ENCODE data around the gene OLFM2. TPM values are rescaled to one million over a fixed set of nuclear protein-coding genes. Genes with fewer than 3 reads are reported as not detected.

Gene OLFM2
- total RNA-seq, 1 experiment from 2014 or later, result 3.4 TPM

DNA sequence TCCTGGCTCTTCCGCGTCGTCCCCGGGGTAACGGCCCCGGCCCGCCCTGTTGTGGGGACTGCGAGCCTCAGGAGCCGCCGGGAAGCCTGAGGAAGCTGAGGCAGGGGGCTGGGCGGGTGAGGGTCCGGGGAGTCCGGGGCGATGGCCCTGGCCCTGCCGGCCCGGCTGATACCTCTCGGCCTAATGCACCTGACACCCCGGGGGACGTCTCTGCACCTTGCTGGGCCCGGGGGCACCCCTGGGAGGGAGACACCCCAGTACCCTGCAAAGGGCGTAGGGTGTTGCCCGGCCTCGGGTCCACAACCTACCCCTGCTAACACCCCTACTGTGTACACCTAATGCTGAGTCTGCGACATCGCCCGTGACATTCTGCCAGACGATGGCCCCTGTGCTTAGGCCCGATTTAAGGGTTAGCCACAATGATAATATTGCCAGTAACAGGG lies 100.8 kb downstream of the OLFM2 start:
- TF ChIP-seq EZH2 (IDR thresholded peaks at IDR 0.05; ENCODE audit: low read depth), result no peak
- TF ChIP-seq CTCF (conservative IDR thresholded peaks at IDR 0.05), result no peak
- no peak overlapping the region for H3K27ac ChIP-seq
- H3F3A ChIP-seq (ENCODE audit: insufficient read depth, low read depth), result peaks cover 13% of the 10 kb centered on the region
- peaks cover 14% of the 10 kb centered on the region for H3K79me2 ChIP-seq (ENCODE audit: low read depth)
- peaks cover 10% of the 10 kb centered on the region for H3K4me1 ChIP-seq (replicated peaks; ENCODE audit: insufficient read depth)
- no TSS peak for BruUV-seq (replicated peaks)
- H3K27me3 ChIP-seq (ENCODE audit: insufficient read depth, low read depth), result no peaks in the 10 kb centered on the region
- no peaks in the 10 kb centered on the region; the same call in 1 of the 2 replicates for H3K36me3 ChIP-seq (ENCODE audit: low read depth)
- H2AFZ ChIP-seq, result peak overlapping the region; percentile 80
- no peaks in the 10 kb centered on the region for H3K9me2 ChIP-seq (ENCODE audit: insufficient read depth)
- peak overlapping the region; percentile 96 for H3K4me3 ChIP-seq
- peak overlapping the region; percentile 96 for H3K4me2 ChIP-seq
- no peak for DNase-seq
- no peaks in the 10 kb centered on the region for H3K9me3 ChIP-seq (ENCODE audit: insufficient read depth, low read depth)
- intact Hi-C loops (cut with micrococcal nuclease; ENCODE audit: unreplicated experiment), result no loop called here
- H4K20me1 ChIP-seq (ENCODE audit: insufficient read depth), result 0 out of 2 replicates have a peak, but pooled peaks cover 8% of the 10 kb centered on the region
- POLR2A ChIA-PET (ENCODE audit: unreplicated experiment), result interaction anchor here (0.6 kb wide), 1 partner anchor 17 kb away, joined by 14 read pairs; the partner anchor contains the start of gene FBXL12
- CTCF ChIA-PET, result interaction anchor here (0.5 kb wide), 1 partner anchor 265 kb away, joined by 3 read pairs; no protein-coding TSS in a partner anchor

- H3K4me1 ChIP-seq (replicated peaks; ENCODE audit: insufficient read depth), result peaks cover 10% of the 10 kb centered on the region
- H2AFZ ChIP-seq, result peak within 1 kb of the TSS; percentile 80
- H3K79me2 ChIP-seq (ENCODE audit: low read depth), result peaks cover 19% of the 10 kb centered on the region
- peaks cover 13% of the 10 kb centered on the region for H3F3A ChIP-seq (ENCODE audit: insufficient read depth, low read depth)
- POLR2A ChIA-PET (ENCODE audit: unreplicated experiment), result interaction anchor here (0.6 to 0.7 kb wide), 3 partner anchors 16 to 82 kb away, joined by 4 to 14 read pairs (median 6); partner anchors contain the start of gene FBXL12
- DNase-seq, result peak; percentile 96 to 98
- TF ChIP-seq CTCF (conservative IDR thresholded peaks at IDR 0.05) (peak; percentile 59; the same call in 1 of the 2 replicates), EZH2 (IDR thresholded peaks at IDR 0.05; ENCODE audit: low read depth) (no peak)
- H3K4me2 ChIP-seq, result peak within 1 kb of the TSS; percentile 96
- H3K9me2 ChIP-seq (ENCODE audit: insufficient read depth), result no peaks in the 10 kb centered on the region
- CTCF ChIA-PET, result interaction anchor here (0.5 to 0.7 kb wide), 2 partner anchors 265 to 788 kb away, joined by 3 to 4 read pairs; no protein-coding TSS in a partner anchor
- intact Hi-C loops (cut with micrococcal nuclease; ENCODE audit: unreplicated experiment), result no loop called here
- H4K20me1 ChIP-seq (ENCODE audit: insufficient read depth), result 0 out of 2 replicates have a peak, but pooled peaks cover 12% of the 10 kb centered on the region
- H3K27me3 ChIP-seq (ENCODE audit: insufficient read depth, low read depth), result no peaks in the 10 kb centered on the region
- H3K36me3 ChIP-seq (ENCODE audit: low read depth), result no peaks in the 10 kb centered on the region; the same call in 1 of the 2 replicates
- peak within 1 kb of the TSS; percentile 96 for H3K4me3 ChIP-seq
- H3K9me3 ChIP-seq (ENCODE audit: insufficient read depth, low read depth), result no peaks in the 10 kb centered on the region
- H3K27ac ChIP-seq, result no peak within 1 kb of the TSS
- no TSS peak for BruUV-seq (replicated peaks)
These were observed 101.4 kb downstream of the OLFM2 start, which contains the start of gene PIN1 for GRCh38 chr19:9834726-9835506. TSS of gene PIN1 (plus strand) at chr19:9835318. CDS start at chr19:9835345, 27 bp downstream.

- no peak overlapping the region for H3K27ac ChIP-seq
- BruUV-seq (replicated peaks), result no TSS peak
These were observed 102.0 kb downstream of the OLFM2 start for GRCh38 chr19:9834307-9834725.

More at GRCh38 chr19:9834307-9834725, 102.0 kb downstream of the OLFM2 start:
- DNase-seq, result no peak
- H3K4me2 ChIP-seq, result no peak overlapping the region
- TF ChIP-seq EZH2 (IDR thresholded peaks at IDR 0.05; ENCODE audit: low read depth), result no peak
- TF ChIP-seq CTCF (conservative IDR thresholded peaks at IDR 0.05), result no peak
- peaks cover 10% of the 10 kb centered on the region for H3K4me1 ChIP-seq (replicated peaks; ENCODE audit: insufficient read depth)
- H4K20me1 ChIP-seq (ENCODE audit: insufficient read depth), result 0 out of 2 replicates have a peak, but pooled peaks cover 15% of the 10 kb centered on the region
- no peak overlapping the region for H2AFZ ChIP-seq
- no peaks in the 10 kb centered on the region for H3K27me3 ChIP-seq (ENCODE audit: insufficient read depth, low read depth)
- intact Hi-C loops (cut with micrococcal nuclease; ENCODE audit: unreplicated experiment), result no loop called here
- H3F3A ChIP-seq (ENCODE audit: insufficient read depth, low read depth), result peaks cover 13% of the 10 kb centered on the region
- H3K9me2 ChIP-seq (ENCODE audit: insufficient read depth), result no peaks in the 10 kb centered on the region
- no peak overlapping the region for H3K4me3 ChIP-seq
- H3K79me2 ChIP-seq (ENCODE audit: low read depth), result peaks cover 25% of the 10 kb centered on the region
- CTCF ChIA-PET, result interaction anchor here (0.7 kb wide), 1 partner anchor 787 kb away, joined by 4 read pairs; no protein-coding TSS in a partner anchor
- POLR2A ChIA-PET (ENCODE audit: unreplicated experiment), result interaction anchor here (0.6 to 0.7 kb wide), 2 partner anchors 23 to 83 kb away, joined by 4 to 6 read pairs; no protein-coding TSS in a partner anchor
- H3K36me3 ChIP-seq (ENCODE audit: low read depth), result no peaks in the 10 kb centered on the region; the same call in none of the 2 replicates
- H3K9me3 ChIP-seq (ENCODE audit: insufficient read depth, low read depth), result no peaks in the 10 kb centered on the region
